Naive thymus-derived CD4-positive, alpha-beta T cell (primary cell): Measurements from ENCODE around the gene GPR132. TPM values are rescaled to one million over a fixed set of nuclear protein-coding genes. Genes with fewer than 3 reads are reported as not detected.
"Not testable (repeated sequence)": the region's sequence is repeated elsewhere in the genome, so short reads cannot be mapped to it uniquely, and the experiment has no call there.

Experiments used
- ATAC-seq: fragments of 150-1000 bp; cut with Tn5 transposase; 2 replicates; pipeline ENCODE4 v1.10.0; 2021; ENCODE audit warnings: mild to moderate bottlenecking, moderate library complexity
- CTCF ChIA-PET: fragments of 350-600 bp; sonication (Branson Sonifier 250); formaldehyde crosslinking; loops from one replicate; lab custom pipeline; 2021; ENCODE audit warnings: antibody characterized with exemption; lab: Charles Lee
- POLR2A ChIA-PET: fragments of 350-600 bp; sonication (Branson Sonifier 250); formaldehyde crosslinking; loops from one replicate; lab custom pipeline; 2021; ENCODE audit warnings: antibody characterized with exemption, inconsistent platforms; lab: Charles Lee
- DNase-seq, 9 donors: peaks; one replicate each; pipeline versions ENCODE4 v3.0.0 to v3.0.0-alpha.2; 2020 to 2022; ENCODE audit warnings: mixed read lengths in 1 of 9
- H3K27ac ChIP-seq: one replicate; pipeline ENCODE4 v1.7.0; 2013; ENCODE audit warnings: mild to moderate bottlenecking, low read depth, low read length, moderate library complexity
- H3K27me3 ChIP-seq, 2 donors: one replicate each; pipeline ENCODE4 v1.7.0; 2013; ENCODE audit warnings: low read length in 2 of 2, mild to moderate bottlenecking in 2 of 2, moderate library complexity in 2 of 2; ENCODE audit not compliant: control insufficient read depth in 2 of 2, insufficient read depth in 2 of 2
- H3K36me3 ChIP-seq, 3 experiments: 1 replicate in 2 of 3; 2 replicates in 1 of 3; pipeline ENCODE4 v1.7.0; 2013; ENCODE audit warnings: low read length in 3 of 3, mild to moderate bottlenecking in 3 of 3, moderate library complexity in 1 of 3; ENCODE audit not compliant: insufficient read depth in 3 of 3, control insufficient read depth in 2 of 3
- H3K4me1 ChIP-seq, 2 donors: one replicate each; pipeline ENCODE4 v1.7.0; 2013; ENCODE audit warnings: low read length in 2 of 2, mild to moderate bottlenecking in 2 of 2, moderate library complexity in 1 of 2; ENCODE audit not compliant: control insufficient read depth in 2 of 2, insufficient read depth in 2 of 2
- H3K4me3 ChIP-seq: 2 replicates; pipeline ENCODE4 v1.7.0; 2013; ENCODE audit warnings: mild to moderate bottlenecking, low read length
- H3K9me3 ChIP-seq, 3 experiments: 1 replicate in 2 of 3; 2 replicates in 1 of 3; pipeline ENCODE4 v1.7.0; 2013; ENCODE audit warnings: low read length in 3 of 3; ENCODE audit not compliant: control insufficient read depth in 2 of 3
- H3K27ac Mint-ChIP-seq, 9 donors: one replicate each; pipeline ENCODE4 v1.8.0; 2020 to 2022; ENCODE audit warnings: mixed read lengths in 9 of 9, mild to moderate bottlenecking in 8 of 9, moderate library complexity in 5 of 9, inconsistent platforms in 2 of 9
- H3K27me3 Mint-ChIP-seq, 5 donors: one replicate each; pipeline ENCODE4 v1.8.0; 2021 to 2022; ENCODE audit warnings: mixed read lengths in 5 of 5, mild to moderate bottlenecking in 1 of 5
- H3K36me3 Mint-ChIP-seq, 5 donors: one replicate each; pipeline ENCODE4 v1.8.0; 2020 to 2022; ENCODE audit warnings: mixed read lengths in 5 of 5, mild to moderate bottlenecking in 3 of 5, inconsistent platforms in 1 of 5
- H3K4me1 Mint-ChIP-seq, 7 donors: one replicate each; pipeline ENCODE4 v1.8.0; 2020 to 2022; ENCODE audit warnings: mixed read lengths in 7 of 7, mild to moderate bottlenecking in 3 of 7, inconsistent platforms in 1 of 7
- H3K4me3 Mint-ChIP-seq, 10 donors: one replicate each; pipeline ENCODE4 v1.8.0; 2020 to 2022; ENCODE audit warnings: mild to moderate bottlenecking in 10 of 10, mixed read lengths in 10 of 10, moderate library complexity in 6 of 10, inconsistent platforms in 2 of 10
- H3K9me3 Mint-ChIP-seq, 11 donors: one replicate each; pipeline ENCODE4 v1.8.0; 2020 to 2022; ENCODE audit warnings: mixed read lengths in 11 of 11, mild to moderate bottlenecking in 4 of 11, inconsistent platforms in 1 of 11, moderate library complexity in 1 of 11
- intact Hi-C, 2 donors: fragments of 100-400 bp; cut with micrococcal nuclease; formaldehyde crosslinking; loops; one replicate each; pipeline ENCODE4 v1.15.1; 2023
- polyA plus RNA-seq, 2 donors: library from polyadenylated mRNA; unstranded; fragments of 300-500 nt; fragmentation: Illumina TruSeq; gene quantifications; one replicate each; pipeline ENCODE4 v1.2.3, GENCODE V29; 2021
- total RNA-seq, 6 experiments: library from RNA in 5 of 6; stranded (reverse) in 5 of 6; gene quantifications; 1 replicate in 5 of 6; 2 replicates in 1 of 6; pipeline ENCODE4 v1.2.3 and lab custom pipeline; 2021 to 2026

GPR132 gene, protein sequence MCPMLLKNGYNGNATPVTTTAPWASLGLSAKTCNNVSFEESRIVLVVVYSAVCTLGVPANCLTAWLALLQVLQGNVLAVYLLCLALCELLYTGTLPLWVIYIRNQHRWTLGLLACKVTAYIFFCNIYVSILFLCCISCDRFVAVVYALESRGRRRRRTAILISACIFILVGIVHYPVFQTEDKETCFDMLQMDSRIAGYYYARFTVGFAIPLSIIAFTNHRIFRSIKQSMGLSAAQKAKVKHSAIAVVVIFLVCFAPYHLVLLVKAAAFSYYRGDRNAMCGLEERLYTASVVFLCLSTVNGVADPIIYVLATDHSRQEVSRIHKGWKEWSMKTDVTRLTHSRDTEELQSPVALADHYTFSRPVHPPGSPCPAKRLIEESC
- 10 to 100 TPM; 37.8 to 58.7 (median 45.2) TPM for total RNA-seq
- polyA plus RNA-seq = 10 to 100 TPM in 1 of 2 donors, 1 to 10 TPM in 1; 9.3 to 40.2 TPM
- total RNA-seq (lab: John Stamatoyannopoulos, UW) = 79.0 reads per million, percentile 80 among the genes with 10 or more reads in this experiment

DNA sequence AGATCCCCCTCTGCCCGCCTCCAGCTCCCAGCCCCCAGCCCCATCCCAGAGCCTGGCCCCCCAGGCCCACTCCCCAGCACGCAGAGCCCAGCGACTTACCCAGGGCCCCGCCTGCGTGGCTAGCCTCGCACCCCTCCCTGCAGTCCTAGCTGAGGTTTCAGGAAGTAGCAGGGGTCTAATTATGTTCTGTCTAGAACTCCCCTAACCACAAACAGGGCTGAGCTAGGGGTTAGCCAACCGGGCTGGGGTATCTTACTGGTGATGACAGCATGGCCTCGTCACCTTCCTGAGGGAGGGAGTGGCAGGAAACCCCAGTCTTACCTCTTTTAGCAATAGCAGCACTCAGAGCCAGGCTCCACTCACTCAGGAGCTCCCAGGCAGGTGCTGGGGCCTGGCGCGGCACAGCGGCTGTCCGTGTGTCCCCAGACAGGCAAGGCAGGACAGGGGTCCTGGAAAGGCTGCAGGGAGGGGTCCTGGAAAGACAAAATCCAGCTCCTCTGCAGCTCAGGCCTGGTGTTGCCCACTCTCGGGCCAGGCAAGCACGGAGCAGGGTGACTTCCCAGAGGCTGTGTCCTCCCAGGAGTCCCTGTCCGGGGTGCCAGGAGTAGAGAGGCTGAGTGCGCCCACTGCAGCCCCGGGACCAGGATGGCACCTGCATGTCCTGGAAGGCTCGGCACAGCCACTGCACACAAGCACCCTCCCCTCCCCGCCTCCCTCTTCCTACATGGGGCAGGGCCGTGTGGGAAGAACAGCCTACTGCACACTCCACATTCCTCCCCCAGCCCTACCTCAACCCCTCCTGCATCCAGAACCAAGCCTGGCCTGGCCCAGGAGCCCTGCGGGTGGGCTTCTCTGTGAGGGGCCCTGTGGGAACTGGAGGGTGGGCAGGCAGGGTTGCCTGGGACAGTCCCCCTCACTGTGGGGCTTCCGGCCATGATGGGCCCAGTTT is at the start of gene GPR132:
TSS of gene GPR132 (minus strand) at position 151 of the 949 bp plus-strand sequence. CDS start 10,010 bp downstream, outside the sequence.
- H3K27ac ChIP-seq = peak within 1 kb of the TSS; percentile 96
- ATAC-seq (peak; percentile 93), DNase-seq (peak; percentile 73 to 99 (median 96))
- peak within 1 kb of the TSS; percentile 82 to 96 (median 90) for H3K4me3 Mint-ChIP-seq
- intact Hi-C loops = loop anchor here (1.0 to 5.0 kb wide), 11 partner anchors 12 to 425 kb away; partner anchors contain the start of genes CDCA4 (in 2 of the 2), TEDC1 (in 2 of the 2), AHNAK2 (in 1 of the 2) and BRF1 (in 1 of the 2)
- ChIA-PET POLR2A (interaction anchor here (0.6 to 4.8 kb wide), 19 partner anchors 9 to 417 kb away, joined by 3 to 62 read pairs (median 4); partner anchors contain the start of genes BRF1, CDCA4 and CLBA1), CTCF (interaction anchor here (0.6 to 3.2 kb wide), 5 partner anchors 10 to 125 kb away, joined by 3 to 16 read pairs (median 5); no protein-coding TSS in a partner anchor)
- peaks cover 0 to 13% (median 0%) of the 10 kb centered on the region in 5 donors for H3K36me3 Mint-ChIP-seq
- H3K27me3 Mint-ChIP-seq = no peaks in the 10 kb centered on the region
- no peaks in the 10 kb centered on the region for H3K9me3 ChIP-seq
- H3K4me1 Mint-ChIP-seq = peaks cover 36 to 85% (median 58%) of the 10 kb centered on the region in 7 donors
- H3K9me3 Mint-ChIP-seq = no peaks in the 10 kb centered on the region
- H3K27ac Mint-ChIP-seq = peak within 1 kb of the TSS; percentile 93 to 99 (median 98)
- no peaks in the 10 kb centered on the region for H3K27me3 ChIP-seq
- H3K4me3 ChIP-seq = peak within 1 kb of the TSS; percentile 97
- no peaks in the 10 kb centered on the region for H3K36me3 ChIP-seq
- peaks cover 66 to 80% of the 10 kb centered on the region in 2 donors for H3K4me1 ChIP-seq

DNA sequence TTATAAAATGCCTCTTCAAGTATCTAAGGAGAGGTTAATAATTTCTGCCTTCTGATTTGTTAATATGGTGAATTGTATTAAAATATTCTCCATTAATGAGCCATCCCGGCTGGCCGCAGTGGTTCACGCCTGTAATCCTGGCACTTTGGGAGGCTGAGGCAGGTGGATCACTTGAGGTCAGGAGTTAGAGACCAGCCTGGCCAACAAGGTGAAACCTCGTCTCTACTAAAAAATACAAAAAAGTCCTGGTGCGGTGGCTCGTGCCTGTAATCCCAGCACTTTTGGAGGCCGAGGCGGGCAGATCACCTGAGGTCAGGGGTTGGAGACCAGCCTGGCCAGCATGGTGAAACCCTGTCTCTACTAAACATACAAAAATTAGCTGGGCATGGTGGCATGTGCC is 44.0 kb upstream of the GPR132 start:
- H3K4me3 Mint-ChIP-seq, H3K36me3 ChIP-seq, H3K4me1 Mint-ChIP-seq, H3K27me3 ChIP-seq, intact Hi-C loops, H3K9me3 ChIP-seq, DNase-seq, H3K27ac Mint-ChIP-seq, H3K4me1 ChIP-seq, ATAC-seq, H3K9me3 Mint-ChIP-seq, H3K27ac ChIP-seq, H3K4me3 ChIP-seq, H3K36me3 Mint-ChIP-seq, CTCF ChIA-PET, POLR2A ChIA-PET: not testable (repeated sequence)
- peaks cover 13 to 24% (median 18%) of the 10 kb centered on the region in 5 donors for H3K27me3 Mint-ChIP-seq

DNA sequence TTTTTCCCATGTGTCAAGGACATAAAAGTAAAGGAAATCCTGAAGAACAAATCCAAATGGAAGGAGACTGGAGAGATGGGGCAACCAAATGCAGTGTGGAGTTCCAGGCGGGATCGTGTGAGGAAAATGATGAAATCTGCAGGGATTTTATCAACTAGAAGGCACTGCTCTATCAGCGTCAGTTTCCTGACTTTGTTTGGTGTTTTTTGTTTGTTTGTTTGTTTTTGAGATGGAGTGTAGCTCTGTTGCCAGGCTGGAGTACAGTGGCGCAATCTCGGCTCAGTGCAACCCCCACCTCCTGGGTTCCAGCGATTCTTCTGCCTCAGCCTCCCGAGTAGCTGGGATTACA is 43.3 kb upstream of the GPR132 start:
- Histone ChIP-seq H3K4me3 (no peak overlapping the region), H3K4me1 (no peaks in the 10 kb centered on the region), H3K27me3 (peaks cover 0 to 4% of the 10 kb centered on the region in 2 donors), H3K27ac (no peak overlapping the region), H3K36me3 (no peaks in the 10 kb centered on the region), H3K9me3 (no peaks in the 10 kb centered on the region)
- intact Hi-C loops = no loop called here
- Mint-ChIP-seq H3K27ac (peak overlapping the region in 1 of 9 donors; percentile 41), H3K9me3 (peaks cover 0 to 6% (median 3%) of the 10 kb centered on the region in 11 donors), H3K27me3 (peaks cover 13 to 32% (median 23%) of the 10 kb centered on the region in 5 donors), H3K36me3 (peaks cover 0 to 7% (median 3%) of the 10 kb centered on the region in 5 donors), H3K4me1 (peaks cover 0 to 7% (median 4%) of the 10 kb centered on the region in 7 donors), H3K4me3 (no peak overlapping the region)
- CTCF ChIA-PET = no interaction called here
- DNase-seq (no peak), ATAC-seq (no peak)
- POLR2A ChIA-PET = no interaction called here

DNA sequence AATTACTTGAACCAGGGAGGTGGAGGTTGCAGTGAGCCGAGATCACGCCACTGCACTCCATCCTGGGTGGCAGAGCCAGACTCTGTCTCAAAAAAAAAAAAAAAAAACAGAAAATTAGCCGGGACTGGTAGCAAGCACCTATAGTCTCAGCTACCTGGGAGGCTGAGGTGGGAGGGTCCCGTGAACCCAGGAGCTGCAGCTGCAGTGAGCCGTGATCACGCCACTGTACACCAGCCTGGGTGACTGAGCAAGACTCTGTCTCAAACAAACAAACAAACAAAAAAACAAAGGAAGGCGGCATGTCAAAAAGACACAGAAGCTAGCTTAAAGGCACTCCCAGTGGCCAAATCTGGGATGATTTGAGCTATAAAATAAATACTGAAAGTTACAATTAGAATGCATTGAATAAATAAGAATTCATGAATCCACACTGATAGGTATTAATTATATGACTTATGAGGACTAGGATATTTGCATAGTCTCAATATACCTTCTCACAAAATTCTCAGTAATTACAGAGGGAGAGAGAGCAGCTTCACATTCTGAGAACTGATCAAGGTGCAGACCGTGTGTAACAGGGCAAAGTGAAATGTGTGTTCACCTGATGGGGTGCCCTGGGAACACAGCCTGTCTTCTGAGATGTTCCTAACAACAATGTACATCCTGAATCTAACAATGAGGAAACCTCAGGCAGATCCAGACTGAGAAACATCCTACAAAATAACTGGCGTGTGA is 42.7 kb upstream of the GPR132 start:
- Histone ChIP-seq H3K9me3 (no peaks in the 10 kb centered on the region), H3K4me1 (no peaks in the 10 kb centered on the region), H3K27me3 (peaks cover 0 to 8% of the 10 kb centered on the region in 2 donors), H3K36me3 (no peaks in the 10 kb centered on the region), H3K4me3 (no peak overlapping the region), H3K27ac (no peak overlapping the region)
- Mint-ChIP-seq H3K9me3 (peaks cover 0 to 7% (median 3%) of the 10 kb centered on the region in 11 donors), H3K4me3 (no peak overlapping the region), H3K4me1 (peaks cover 0 to 7% (median 4%) of the 10 kb centered on the region in 7 donors), H3K36me3 (peaks cover 0 to 8% (median 4%) of the 10 kb centered on the region in 5 donors), H3K27ac (peak overlapping the region in 1 of 9 donors; percentile 41), H3K27me3 (peaks cover 13 to 35% (median 25%) of the 10 kb centered on the region in 5 donors)
- CTCF ChIA-PET = no interaction called here
- no peak for ATAC-seq
- intact Hi-C loops = no loop called here
- DNase-seq = no peak
- POLR2A ChIA-PET = no interaction called here

DNA sequence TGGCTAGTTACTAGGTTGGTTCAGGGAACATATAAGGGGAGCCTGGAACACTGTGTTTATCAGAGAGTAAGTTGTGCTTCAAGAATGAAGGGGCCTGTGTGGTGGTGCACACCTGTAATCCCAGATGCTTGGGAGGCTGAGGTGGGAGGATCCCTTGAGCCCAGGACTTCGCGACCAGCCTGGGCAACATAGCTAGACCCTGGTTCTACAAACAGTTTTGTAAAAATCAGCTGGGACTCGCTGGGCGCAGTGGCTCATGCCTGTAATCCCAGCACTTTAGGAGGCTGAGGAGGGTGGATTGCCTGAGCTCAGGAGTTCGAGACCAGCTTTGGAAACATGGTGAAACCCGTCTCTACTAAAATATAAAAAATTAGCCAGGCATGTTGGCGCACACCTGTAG is 42.1 kb upstream of the GPR132 start:
- Histone ChIP-seq H3K27ac (no peak overlapping the region), H3K36me3 (no peaks in the 10 kb centered on the region), H3K4me1 (no peaks in the 10 kb centered on the region), H3K9me3 (no peaks in the 10 kb centered on the region), H3K27me3 (peaks cover 0 to 8% of the 10 kb centered on the region in 2 donors), H3K4me3 (no peak overlapping the region)
- Mint-ChIP-seq H3K9me3 (peaks cover 0 to 7% (median 3%) of the 10 kb centered on the region in 11 donors), H3K27me3 (peaks cover 13 to 38% (median 25%) of the 10 kb centered on the region in 5 donors), H3K36me3 (peaks cover 0 to 8% (median 4%) of the 10 kb centered on the region in 5 donors), H3K27ac (no peak overlapping the region), H3K4me1 (peaks cover 0 to 7% (median 4%) of the 10 kb centered on the region in 7 donors), H3K4me3 (no peak overlapping the region)
- CTCF ChIA-PET = no interaction called here
- intact Hi-C loops = no loop called here
- no peak for DNase-seq
- POLR2A ChIA-PET = no interaction called here
- no peak for ATAC-seq
